Endothelial cell of umbilical vein (primary cell): ENCODE measurements around the gene SMAD7. TPM values are rescaled to one million over a fixed set of nuclear protein-coding genes. Genes with fewer than 3 reads are reported as not detected.

Source experiments
- BruUV-seq: library from RNA; stranded (reverse); fragments of 400-500 nt; replicated peaks from 2 replicates; lab custom pipeline; 2021; lab: Mats Ljungman, UMichigan
- CTCF ChIA-PET: fragments of 300-600, 350-600 bp; sonication (Branson Sonifier 250); formaldehyde crosslinking; loops from one replicate; lab custom pipeline; 2021; ENCODE audit warnings: antibody characterized with exemption, inconsistent platforms; lab: Charles Lee
- POLR2A ChIA-PET: fragments of 300-600, 350-600 bp; sonication (Branson Sonifier 250); formaldehyde crosslinking; loops from one replicate; lab custom pipeline; 2021; ENCODE audit warnings: antibody characterized with exemption, inconsistent platforms; lab: Charles Lee
- DNase-seq: peaks from one replicate; pipeline ENCODE4 v3.0.0-alpha.2; 2011; ENCODE audit warnings: low read depth, low spot score
- FAIRE-seq: peaks from 2 replicates; lab custom pipeline; 2011; peaks lifted over from hg19 to GRCh38; lab: Jason Lieb, UNC
- H2AFZ ChIP-seq: 2 replicates; pipeline ENCODE4 v1.6.0; 2012; ENCODE audit warnings: low read depth, low read length, control low read depth, inconsistent platforms
- H3K27ac ChIP-seq: 2 replicates; pipeline ENCODE4 v1.5.1; 2011; ENCODE audit warnings: low read depth, mild to moderate bottlenecking, control low read depth, low read length, moderate library complexity; ENCODE audit not compliant: insufficient read depth
- H3K27me3 ChIP-seq, 2 experiments: 2 replicates each; pipeline versions ENCODE4 v1.6.0 to v1.6.1; 2011; ENCODE audit warnings: low read length in 2 of 2, mixed read lengths in 1 of 2; ENCODE audit not compliant: control insufficient read depth in 2 of 2, insufficient read depth in 2 of 2
- H3K36me3 ChIP-seq, 2 experiments: 2 replicates in 1 of 2; 3 replicates in 1 of 2; pipeline ENCODE4 v1.5.1; 2011; ENCODE audit warnings: low read length in 2 of 2, mild to moderate bottlenecking in 1 of 2, moderate library complexity in 1 of 2; ENCODE audit not compliant: control insufficient read depth in 2 of 2, insufficient read depth in 2 of 2; ENCODE audit errors: extremely low read depth in 1 of 2
- H3K4me1 ChIP-seq: 3 replicates; pipeline ENCODE4 v1.5.1; 2011; ENCODE audit warnings: mild to moderate bottlenecking, low read length; ENCODE audit not compliant: control insufficient read depth, insufficient read depth; ENCODE audit errors: extremely low read depth
- H3K4me2 ChIP-seq: 2 replicates; pipeline ENCODE4 v1.6.1; 2011; ENCODE audit warnings: low read length, control low read depth, mixed read lengths; ENCODE audit not compliant: insufficient read depth
- H3K4me3 ChIP-seq, 3 experiments: fragments of 200-600 bp in 1 of 3; sonication (generic), shearing (Covaris generic) in 1 of 3; replicated peaks in 1 of 3; 2 replicates each; pipeline ENCODE4 v1.5.1; 2011 to 2016; ENCODE audit warnings: control low read depth in 3 of 3, low read length in 3 of 3, mild to moderate bottlenecking in 2 of 3, inconsistent platforms in 1 of 3, low read depth in 1 of 3, moderate library complexity in 1 of 3; ENCODE audit not compliant: insufficient read depth in 1 of 3
- H3K79me2 ChIP-seq: 2 replicates; pipeline ENCODE4 v1.6.0; 2012; ENCODE audit warnings: low read length, inconsistent platforms; ENCODE audit not compliant: control insufficient read depth, insufficient read depth
- H3K9ac ChIP-seq: replicated peaks from 2 replicates; pipeline ENCODE3; 2011; ENCODE audit warnings: low read length, control low read depth; ENCODE audit not compliant: insufficient read depth; ENCODE audit errors: extremely low read depth
- H3K9me1 ChIP-seq: replicated peaks from 3 replicates; pipeline ENCODE4 v1.6.0; 2011; ENCODE audit warnings: mild to moderate bottlenecking, low read length; ENCODE audit not compliant: control insufficient read depth, insufficient read depth; ENCODE audit errors: extremely low read depth
- H3K9me3 ChIP-seq: replicated peaks from 2 replicates; pipeline ENCODE4 v1.5.1; 2012; ENCODE audit warnings: low read length, inconsistent platforms; ENCODE audit not compliant: control insufficient read depth, insufficient read depth
- H4K20me1 ChIP-seq: replicated peaks from 2 replicates; pipeline ENCODE3; 2011; ENCODE audit warnings: mild to moderate bottlenecking, low read length; ENCODE audit not compliant: control insufficient read depth, insufficient read depth; ENCODE audit errors: extremely low read depth
- CTCF ChIP-seq, 2 donors: IDR thresholded peaks; 1 replicate in 1 of 2; 2 replicates in 1 of 2; pipeline ENCODE4 v1.5.1; 2011; ENCODE audit warnings: low read length in 2 of 2, mild to moderate bottlenecking in 2 of 2, moderate library complexity in 2 of 2, control low read depth in 1 of 2, inconsistent platforms in 1 of 2, low read depth in 1 of 2; ENCODE audit not compliant: insufficient read depth in 1 of 2; ENCODE audit errors: extremely low read depth in 1 of 2
- EZH2 ChIP-seq: IDR thresholded peaks from 2 replicates; pipeline ENCODE4 v1.6.1; 2012; ENCODE audit warnings: borderline replicate concordance, low read depth, mild to moderate bottlenecking, moderate library complexity, low read length, inconsistent platforms; ENCODE audit not compliant: severe bottlenecking
- FOS ChIP-seq: IDR thresholded peaks from 2 replicates; pipeline ENCODE4 v1.6.1; 2011; ENCODE audit warnings: mild to moderate bottlenecking, low read length, moderate library complexity, borderline replicate concordance; ENCODE audit not compliant: insufficient read depth
- GATA2 ChIP-seq: IDR thresholded peaks from 2 replicates; pipeline ENCODE4 v1.7.0; 2011; ENCODE audit warnings: low read depth, mild to moderate bottlenecking, moderate library complexity, mixed read lengths, low read length; ENCODE audit not compliant: insufficient read length, insufficient read depth
- JUN ChIP-seq: IDR thresholded peaks from 2 replicates; pipeline ENCODE4 v1.6.1; 2011; ENCODE audit warnings: borderline replicate concordance, low read depth; ENCODE audit not compliant: insufficient read length, insufficient read depth
- MAX ChIP-seq: IDR thresholded peaks from 2 replicates; pipeline ENCODE4 v1.6.1; 2011; ENCODE audit not compliant: insufficient read depth, insufficient read length
- MYC ChIP-seq: IDR thresholded peaks from one replicate; pipeline ENCODE4 v1.6.1; 2011; ENCODE audit warnings: mild to moderate bottlenecking, low read depth, low read length
- POLR2A ChIP-seq: IDR thresholded peaks from 2 replicates; pipeline ENCODE4 v1.6.1; 2012; ENCODE audit warnings: low read depth, mild to moderate bottlenecking, control low read depth, low read length
- POLR2AphosphoS5 ChIP-seq: IDR thresholded peaks from 2 replicates; pipeline ENCODE4 v1.6.1; 2012; ENCODE audit warnings: low read depth, mild to moderate bottlenecking, control low read depth, low read length, moderate library complexity; ENCODE audit not compliant: insufficient read depth
- dilution Hi-C: fragments of 300-500 bp; cut with MboI; formaldehyde crosslinking; loops from one replicate; pipeline ENCODE4 v1.15.0; 2019; ENCODE audit warnings: low sequenced_read_pairs; ENCODE audit not compliant: extremely low pct_ligation_motif_present
- intact Hi-C: fragments of 100-400 bp; cut with micrococcal nuclease; formaldehyde crosslinking; loops from one replicate; pipeline ENCODE4 v1.10.0; 2022
- polyA plus RNA-seq, 4 experiments: library from polyadenylated mRNA; depleted of rRNA in 3 of 4; stranded (reverse) in 3 of 4; unstranded in 1 of 4; fragments of >200 nt; gene quantifications; 2 replicates each; pipeline versions ENCODE4 v1.2.1 to v1.2.3, GENCODE V29; 2011 to 2012; ENCODE audit warnings: missing spikeins in 1 of 4
- total RNA-seq: library from RNA; stranded (reverse); gene quantifications from 2 replicates; pipeline ENCODE4 v1.2.3, GENCODE V29; 2021

Gene SMAD7
- total and polyA plus RNA-seq, 2 donors (not counting 3 experiments of a cell fraction or from before 2014, with no cell fraction given), result 3.6 to 8.0 TPM

- no TSS peak for BruUV-seq
- FAIRE-seq (no peak), DNase-seq (no peak)
- H3K27ac ChIP-seq, result no peak overlapping the region
- intact Hi-C loops, result loop anchor here (5.0 to 10.0 kb wide), 4 partner anchors 98 to 470 kb away; no protein-coding TSS in a partner anchor
- H3K9ac ChIP-seq, result no peak overlapping the region
- no peak overlapping the region for H3K4me2 ChIP-seq
- peaks cover 16% of the 10 kb centered on the region for H3K79me2 ChIP-seq
- POLR2A ChIA-PET, result no interaction called here
- no peak overlapping the region for H2AFZ ChIP-seq
- H3K9me3 ChIP-seq, result no peaks in the 10 kb centered on the region
- no peak overlapping the region for H3K4me3 ChIP-seq
- no peaks in the 10 kb centered on the region for H3K9me1 ChIP-seq
- no peak for TF ChIP-seq MYC
- TF ChIP-seq CTCF (IDR thresholded peaks at IDR 0.05; ENCODE audit: extremely low read depth in 1 of 2, insufficient read depth in 1 of 2, low read depth in 1 of 2, low read length in 2 of 2), result no peak
- no peak for TF ChIP-seq GATA2
- no peak for TF ChIP-seq FOS
- no peak for TF ChIP-seq JUN
- TF ChIP-seq POLR2AphosphoS5, result no peak
- no peak for TF ChIP-seq POLR2A
- TF ChIP-seq MAX, result no peak
- no peak for TF ChIP-seq EZH2
- dilution Hi-C loops, result no loop called here
- CTCF ChIA-PET, result interaction anchor here (1.1 to 1.4 kb wide), 4 partner anchors 39 to 294 kb away, joined by 3 to 7 read pairs (median 6); no protein-coding TSS in a partner anchor
- H3K4me1 ChIP-seq, result peaks cover 82% of the 10 kb centered on the region
- no peaks in the 10 kb centered on the region for H3K27me3 ChIP-seq
- peaks cover 0 to 2% of the 10 kb centered on the region in 2 experiments for H3K36me3 ChIP-seq
- H4K20me1 ChIP-seq, result peaks cover 4% of the 10 kb centered on the region
These were observed 6.1 kb downstream of the SMAD7 start for GRCh38 chr18:48944634-48945033.
